ENCODE results near the gene MSI2. TPM values are rescaled to one million over a fixed set of nuclear protein-coding genes. Genes with fewer than 3 reads are reported as not detected.

The MSI2 gene
- total and polyA plus RNA-seq, 2 donors, result 25.3 to 52.5 TPM

GRCh38 chr17:57730026-57730701 lies 473.8 kb downstream of the MSI2 start:
- 96% methylated on average over 3 of the region's 3 CpGs for WGBS
- no peaks in the 10 kb centered on the region for H3K27me3 ChIP-seq (ENCODE audit: control insufficient read depth in 2 of 2, insufficient read depth in 1 of 2, low read length in 1 of 2)
- DNase-seq (ENCODE audit: low read depth in 6 of 9, low spot score in 9 of 9), result no peak

GRCh38 chr17:57732062-57732461 lies 475.7 kb downstream of the MSI2 start:
- no peaks in the 10 kb centered on the region for H3K36me3 ChIP-seq (ENCODE audit: control insufficient read depth in 2 of 2, insufficient read depth in 2 of 2, low read length in 1 of 2)
- no peak overlapping the region for H3K4me3 ChIP-seq (ENCODE audit: low read length in 2 of 2)
- H3K27me3 ChIP-seq (ENCODE audit: control insufficient read depth in 2 of 2, insufficient read depth in 1 of 2, low read length in 1 of 2), result no peaks in the 10 kb centered on the region
- 84% methylated on average over 3 of the region's 3 CpGs for WGBS
- no peak overlapping the region for H3K27ac ChIP-seq (ENCODE audit: low read depth in 1 of 2, low read length in 1 of 2)
- H3K9me3 ChIP-seq (ENCODE audit: control insufficient read depth in 2 of 2, insufficient read depth in 1 of 2, low read length in 1 of 2), result no peaks in the 10 kb centered on the region
- H3K4me1 ChIP-seq (ENCODE audit: control insufficient read depth in 2 of 2, insufficient read depth in 2 of 2, low read length in 2 of 2), result no peaks in the 10 kb centered on the region
- peak in 1 of 9 donors; percentile 15 for DNase-seq (ENCODE audit: low read depth in 6 of 9, low spot score in 9 of 9)

More at GRCh38 chr17:57730026-57730701, 473.8 kb downstream of the MSI2 start:
- H3K27ac ChIP-seq (ENCODE audit: low read depth in 1 of 2, low read length in 1 of 2), result no peak overlapping the region
- no peaks in the 10 kb centered on the region for H3K4me1 ChIP-seq (ENCODE audit: control insufficient read depth in 2 of 2, insufficient read depth in 2 of 2, low read length in 2 of 2)
- no peak overlapping the region for H3K4me3 ChIP-seq (ENCODE audit: low read length in 2 of 2)
- H3K9me3 ChIP-seq (ENCODE audit: control insufficient read depth in 2 of 2, insufficient read depth in 1 of 2, low read length in 1 of 2), result no peaks in the 10 kb centered on the region
- no peaks in the 10 kb centered on the region for H3K36me3 ChIP-seq (ENCODE audit: control insufficient read depth in 2 of 2, insufficient read depth in 2 of 2, low read length in 1 of 2)

GRCh38 chr17:57733085-57733484 lies 476.8 kb downstream of the MSI2 start:
- Histone ChIP-seq H3K36me3 (ENCODE audit: control insufficient read depth in 2 of 2, insufficient read depth in 2 of 2, low read length in 1 of 2) (no peaks in the 10 kb centered on the region), H3K4me1 (ENCODE audit: control insufficient read depth in 2 of 2, insufficient read depth in 2 of 2, low read length in 2 of 2) (no peaks in the 10 kb centered on the region), H3K27me3 (ENCODE audit: control insufficient read depth in 2 of 2, insufficient read depth in 1 of 2, low read length in 1 of 2) (no peaks in the 10 kb centered on the region), H3K9me3 (ENCODE audit: control insufficient read depth in 2 of 2, insufficient read depth in 1 of 2, low read length in 1 of 2) (no peaks in the 10 kb centered on the region), H3K27ac (ENCODE audit: low read depth in 1 of 2, low read length in 1 of 2) (no peak overlapping the region), H3K4me3 (ENCODE audit: low read length in 2 of 2) (no peak overlapping the region)
- WGBS, result 97% methylated on average over 2 of the region's 2 CpGs
- no peak for DNase-seq (ENCODE audit: low read depth in 6 of 9, low spot score in 9 of 9)

Other genes with a start within 250 kb of the MSI2 start
- 12.6 TPM for gene AKAP1, start 171.3 kb upstream of the MSI2 start, total RNA-seq
- gene AKAP1, start 171.3 kb upstream of the MSI2 start, polyA plus RNA-seq, result 10.7 TPM